Right atrium auricular region (tissue), 2 donors: ENCODE data around the gene ROS1. TPM values are rescaled to one million over a fixed set of nuclear protein-coding genes. Genes with fewer than 3 reads are reported as not detected.

Experiments used
- DNase-seq: peaks from one replicate; pipeline ENCODE4 v3.0.0-alpha.2; 2019; ENCODE audit warnings: low spot score
- H3K27ac ChIP-seq, 2 donors: fragments of 200-600 bp; sonication (generic); 1 replicate in 1 of 2; 2 replicates in 1 of 2; pipeline ENCODE4 v1.5.1; 2016 to 2019
- H3K27me3 ChIP-seq, 2 donors: fragments of 200-600 bp; sonication (generic); one replicate each; pipeline versions ENCODE4 v1.5.1 to v1.6.0; 2017 to 2019
- H3K36me3 ChIP-seq: fragments of 200-600 bp; sonication (generic); one replicate; pipeline ENCODE4 v1.5.1; 2016
- H3K4me1 ChIP-seq, 2 donors: fragments of 200-600 bp; sonication (generic); one replicate each; pipeline versions ENCODE4 v1.5.1 to v1.6.0; 2017 to 2019
- H3K4me3 ChIP-seq, 2 donors: fragments of 200-600 bp; sonication (generic); 1 replicate in 1 of 2; 2 replicates in 1 of 2; pipeline ENCODE4 v1.5.1; 2017 to 2019; ENCODE audit warnings: mild to moderate bottlenecking in 1 of 2, moderate library complexity in 1 of 2
- H3K9me3 ChIP-seq, 2 donors: fragments of 200-600 bp; sonication (generic); one replicate each; pipeline ENCODE4 v1.5.1; 2019
- total RNA-seq, 2 donors: library from RNA; depleted of rRNA; stranded (reverse); fragments of >200 nt; gene quantifications; one replicate each; pipeline ENCODE4 v1.1.0, GENCODE V29; 2016
- TF ChIP-seq, protein P1 (sequence below), 2 donors: fragments of 200-600 bp; sonication (generic); IDR thresholded peaks; one replicate each; pipeline ENCODE4 v1.5.1; 2019; ENCODE audit warnings: antibody characterized with exemption in 2 of 2

The ROS1 gene
- total RNA-seq, 2 donors from 2014 or later, result not detected

DNA sequence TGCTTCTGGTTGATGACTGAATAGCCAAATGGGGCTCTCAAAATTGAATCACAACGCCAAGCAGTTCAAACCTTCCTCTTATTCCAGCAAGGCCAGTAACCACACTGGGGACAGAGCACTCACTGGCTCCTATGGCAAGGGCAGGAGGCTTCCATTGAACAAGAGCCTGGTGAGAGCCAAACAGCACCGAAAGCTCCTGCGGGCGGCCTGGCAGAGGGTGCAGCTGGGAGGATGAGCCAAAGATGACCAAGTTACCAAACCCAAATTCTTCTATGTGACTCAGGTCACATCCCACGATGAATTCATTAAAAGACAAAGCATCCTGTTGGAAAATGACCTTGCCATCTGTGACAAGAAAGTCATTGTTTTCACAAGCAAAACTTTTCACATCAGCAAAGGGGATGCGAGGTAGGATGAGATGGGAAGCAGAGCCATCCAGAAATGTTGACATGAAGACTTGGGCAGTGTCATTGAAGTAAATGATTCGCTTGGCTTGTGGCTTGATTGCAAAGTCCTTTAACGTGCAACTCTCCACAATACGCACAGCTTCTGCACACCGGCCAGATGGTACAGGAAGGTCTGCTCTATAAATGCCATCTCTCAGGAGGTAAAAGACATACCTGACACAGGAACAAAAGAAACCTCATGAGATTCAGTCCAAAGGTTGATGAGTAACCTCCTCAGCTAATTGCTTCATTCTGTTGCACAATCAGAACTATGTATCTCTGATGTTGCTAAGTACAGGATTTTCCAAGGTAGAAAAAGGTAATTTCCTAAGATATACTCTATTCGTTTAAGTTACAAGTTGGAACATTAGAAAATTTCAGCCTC lies 36.3 kb downstream of the ROS1 start:
- H3K36me3 ChIP-seq, result no peaks in the 10 kb centered on the region
- H3K4me3 ChIP-seq, result no peak overlapping the region
- no peak for DNase-seq
- TF ChIP-seq, protein P1, sequence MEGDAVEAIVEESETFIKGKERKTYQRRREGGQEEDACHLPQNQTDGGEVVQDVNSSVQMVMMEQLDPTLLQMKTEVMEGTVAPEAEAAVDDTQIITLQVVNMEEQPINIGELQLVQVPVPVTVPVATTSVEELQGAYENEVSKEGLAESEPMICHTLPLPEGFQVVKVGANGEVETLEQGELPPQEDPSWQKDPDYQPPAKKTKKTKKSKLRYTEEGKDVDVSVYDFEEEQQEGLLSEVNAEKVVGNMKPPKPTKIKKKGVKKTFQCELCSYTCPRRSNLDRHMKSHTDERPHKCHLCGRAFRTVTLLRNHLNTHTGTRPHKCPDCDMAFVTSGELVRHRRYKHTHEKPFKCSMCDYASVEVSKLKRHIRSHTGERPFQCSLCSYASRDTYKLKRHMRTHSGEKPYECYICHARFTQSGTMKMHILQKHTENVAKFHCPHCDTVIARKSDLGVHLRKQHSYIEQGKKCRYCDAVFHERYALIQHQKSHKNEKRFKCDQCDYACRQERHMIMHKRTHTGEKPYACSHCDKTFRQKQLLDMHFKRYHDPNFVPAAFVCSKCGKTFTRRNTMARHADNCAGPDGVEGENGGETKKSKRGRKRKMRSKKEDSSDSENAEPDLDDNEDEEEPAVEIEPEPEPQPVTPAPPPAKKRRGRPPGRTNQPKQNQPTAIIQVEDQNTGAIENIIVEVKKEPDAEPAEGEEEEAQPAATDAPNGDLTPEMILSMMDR (IDR thresholded peaks at IDR 0.05), result no peak
- H3K9me3 ChIP-seq, result no peaks in the 10 kb centered on the region
- no peaks in the 10 kb centered on the region for H3K4me1 ChIP-seq
- H3K27ac ChIP-seq, result no peak overlapping the region
- no peaks in the 10 kb centered on the region for H3K27me3 ChIP-seq

DNA sequence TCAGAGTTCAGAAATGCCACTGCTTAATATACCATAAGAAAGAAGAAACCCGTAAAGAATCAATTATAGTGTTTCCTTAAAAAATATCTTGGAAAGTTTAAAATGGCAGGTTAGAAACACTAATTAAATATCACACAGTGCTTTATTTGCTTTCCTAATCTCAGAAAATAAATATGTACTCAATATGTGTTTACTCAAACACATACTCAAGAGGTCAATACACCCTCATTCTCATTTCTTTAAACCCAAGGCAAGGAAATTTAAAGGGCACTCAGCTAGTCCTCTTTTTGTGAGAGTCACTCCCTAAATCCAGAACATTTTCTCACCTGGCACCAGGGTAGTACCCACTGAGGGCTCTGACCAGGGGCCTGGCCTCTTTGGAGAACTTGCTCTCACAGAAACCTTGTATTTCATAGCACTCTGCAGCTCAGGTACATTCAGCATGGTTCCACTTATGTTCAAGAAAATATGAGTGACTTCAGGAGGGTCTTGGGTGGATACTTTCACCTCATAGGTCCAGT lies 38.2 kb downstream of the ROS1 start:
- Histone ChIP-seq H3K27me3 (no peaks in the 10 kb centered on the region), H3K4me1 (no peaks in the 10 kb centered on the region), H3K4me3 (no peak overlapping the region), H3K27ac (no peak overlapping the region), H3K36me3 (no peaks in the 10 kb centered on the region), H3K9me3 (no peaks in the 10 kb centered on the region)
- DNase-seq, result no peak
- TF ChIP-seq, protein P1 (IDR thresholded peaks at IDR 0.05), result no peak

DNA sequence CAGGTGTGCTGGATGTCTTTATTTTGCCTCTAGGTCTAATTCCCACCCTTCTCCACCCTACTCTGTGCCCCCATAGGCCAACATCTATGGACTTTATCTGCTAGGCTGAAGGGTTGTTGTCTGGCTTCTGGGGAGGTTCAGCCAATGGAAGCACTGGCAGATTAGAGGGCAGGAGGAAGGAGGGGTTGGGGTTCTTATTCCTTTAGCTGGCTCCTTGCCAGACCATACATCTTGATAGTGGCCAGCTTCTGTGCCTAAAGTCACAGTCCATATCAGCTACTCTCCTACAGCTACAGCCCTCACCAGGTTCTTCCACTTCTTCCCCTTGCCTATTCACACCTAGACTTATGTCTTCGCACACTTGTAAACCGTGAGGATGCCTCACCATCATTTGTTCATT lies 41.1 kb downstream of the ROS1 start:
- no peak for DNase-seq
- Histone ChIP-seq H3K36me3 (no peaks in the 10 kb centered on the region), H3K27me3 (no peaks in the 10 kb centered on the region), H3K4me1 (no peaks in the 10 kb centered on the region), H3K9me3 (no peaks in the 10 kb centered on the region), H3K4me3 (no peak overlapping the region), H3K27ac (no peak overlapping the region)
- TF ChIP-seq, protein P1 (IDR thresholded peaks at IDR 0.05), result no peak

DNA sequence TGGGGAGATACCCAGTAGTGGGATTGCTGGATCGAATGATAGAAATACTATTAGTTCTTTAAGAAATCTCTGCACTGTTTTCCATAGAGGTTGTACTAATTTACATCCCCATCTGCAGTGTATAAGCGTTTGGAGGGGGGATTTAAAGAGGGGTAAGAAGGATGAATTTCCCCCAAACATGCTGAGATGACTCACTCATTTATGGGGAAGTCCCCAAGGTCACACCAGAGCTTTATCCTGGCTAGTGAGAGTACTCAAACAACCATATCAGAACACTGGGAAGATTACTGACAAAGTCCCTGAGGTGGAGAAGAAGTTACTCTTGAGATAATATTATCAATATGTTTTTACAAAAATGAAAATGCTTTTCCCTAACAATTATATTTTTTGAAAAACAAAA lies 44.0 kb downstream of the ROS1 start:
- Histone ChIP-seq H3K9me3 (no peaks in the 10 kb centered on the region), H3K4me3 (no peak overlapping the region)

DNA sequence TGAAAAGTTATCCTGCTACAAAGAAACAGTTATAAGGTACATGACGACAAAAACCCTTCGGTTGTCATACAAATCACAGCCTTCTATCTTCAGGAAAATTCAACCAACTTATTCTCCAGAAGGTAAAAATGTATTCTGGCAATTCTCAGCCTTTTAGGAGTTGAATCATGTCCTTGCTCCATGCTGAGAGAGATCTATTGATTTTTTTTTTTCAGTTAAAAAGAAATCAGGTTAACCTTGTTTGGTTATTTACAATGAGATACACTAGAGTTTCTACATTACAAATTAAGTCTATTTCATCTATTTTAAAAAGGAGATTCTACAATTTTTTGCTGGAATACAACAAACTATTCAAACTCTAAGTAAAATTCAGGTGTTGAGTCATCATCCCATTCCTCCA lies 45.4 kb downstream of the ROS1 start:
- Histone ChIP-seq H3K36me3 (no peaks in the 10 kb centered on the region), H3K27ac (no peak overlapping the region), H3K27me3 (no peaks in the 10 kb centered on the region), H3K4me3 (no peak overlapping the region), H3K9me3 (no peaks in the 10 kb centered on the region), H3K4me1 (no peaks in the 10 kb centered on the region)
- TF ChIP-seq, protein P1 (IDR thresholded peaks at IDR 0.05), result no peak
- DNase-seq, result no peak

More for the DNA sequence above, 44.0 kb downstream of the ROS1 start:
- Histone ChIP-seq H3K27me3 (no peaks in the 10 kb centered on the region), H3K36me3 (no peaks in the 10 kb centered on the region), H3K4me1 (no peaks in the 10 kb centered on the region), H3K27ac (no peak overlapping the region)
- TF ChIP-seq, protein P1 (IDR thresholded peaks at IDR 0.05), result no peak
- DNase-seq, result no peak
